Stimulated activated CD8-positive, alpha-beta memory T cell treated with anti-CD3 and anti-CD28 coated beads, Interleukin-15, amount 100 ng/mL, for 4 hours (primary cell): ENCODE measurements around the gene RBP5.

Experiments
- DNase-seq, 2 donors: peaks; one replicate each; pipeline ENCODE4 v3.0.0-alpha.2; 2020; ENCODE audit warnings: low read depth in 2 of 2

The RBP5 gene

DNA sequence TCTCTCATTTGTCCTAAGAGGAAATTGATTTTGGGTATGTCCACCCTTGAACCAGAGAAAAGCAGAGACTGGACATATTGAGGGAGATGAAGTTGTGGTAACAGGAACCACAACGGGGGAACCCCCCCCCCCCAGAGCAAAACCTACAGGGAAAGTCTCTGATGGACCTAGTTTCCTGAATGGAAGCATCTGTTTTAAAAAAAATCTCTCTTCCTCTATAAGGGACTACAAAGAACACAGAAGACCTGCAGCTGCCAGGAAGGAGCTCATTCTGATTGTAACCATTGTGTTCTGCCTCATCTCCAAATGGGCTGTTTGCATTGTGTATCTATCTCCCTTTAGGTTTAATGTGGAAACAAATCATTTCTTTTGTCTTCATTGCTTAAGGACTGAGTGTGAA lies 54.7 kb downstream of the RBP5 start:
- no peak for DNase-seq
